ENCODE measurements around the gene KCNH2. TPM values are rescaled to one million over a fixed set of nuclear protein-coding genes. Genes with fewer than 3 reads are reported as not detected.

The KCNH2 gene
- total RNA-seq, 1 donor from 2014 or later, result 1.9 TPM

GRCh38 chr7:150954986-150955518 is 23.1 kb downstream of the KCNH2 start:
- H3K4me3 ChIP-seq (ENCODE audit: low read depth, low read length), result no peak overlapping the region
- TF ChIP-seq CTCF (conservative IDR thresholded peaks at IDR 0.05; ENCODE audit: low read depth, low read length), result no peak
- DNase-seq (ENCODE audit: low read depth), result no peak

- no peak overlapping the region for H3K4me3 ChIP-seq (ENCODE audit: low read depth, low read length)
- no peak for DNase-seq (ENCODE audit: low read depth)
- no peak for TF ChIP-seq CTCF (conservative IDR thresholded peaks at IDR 0.05; ENCODE audit: low read depth, low read length)
Observed at GRCh38 chr7:150954201-150954985, 23.7 kb downstream of the KCNH2 start.

DNA sequence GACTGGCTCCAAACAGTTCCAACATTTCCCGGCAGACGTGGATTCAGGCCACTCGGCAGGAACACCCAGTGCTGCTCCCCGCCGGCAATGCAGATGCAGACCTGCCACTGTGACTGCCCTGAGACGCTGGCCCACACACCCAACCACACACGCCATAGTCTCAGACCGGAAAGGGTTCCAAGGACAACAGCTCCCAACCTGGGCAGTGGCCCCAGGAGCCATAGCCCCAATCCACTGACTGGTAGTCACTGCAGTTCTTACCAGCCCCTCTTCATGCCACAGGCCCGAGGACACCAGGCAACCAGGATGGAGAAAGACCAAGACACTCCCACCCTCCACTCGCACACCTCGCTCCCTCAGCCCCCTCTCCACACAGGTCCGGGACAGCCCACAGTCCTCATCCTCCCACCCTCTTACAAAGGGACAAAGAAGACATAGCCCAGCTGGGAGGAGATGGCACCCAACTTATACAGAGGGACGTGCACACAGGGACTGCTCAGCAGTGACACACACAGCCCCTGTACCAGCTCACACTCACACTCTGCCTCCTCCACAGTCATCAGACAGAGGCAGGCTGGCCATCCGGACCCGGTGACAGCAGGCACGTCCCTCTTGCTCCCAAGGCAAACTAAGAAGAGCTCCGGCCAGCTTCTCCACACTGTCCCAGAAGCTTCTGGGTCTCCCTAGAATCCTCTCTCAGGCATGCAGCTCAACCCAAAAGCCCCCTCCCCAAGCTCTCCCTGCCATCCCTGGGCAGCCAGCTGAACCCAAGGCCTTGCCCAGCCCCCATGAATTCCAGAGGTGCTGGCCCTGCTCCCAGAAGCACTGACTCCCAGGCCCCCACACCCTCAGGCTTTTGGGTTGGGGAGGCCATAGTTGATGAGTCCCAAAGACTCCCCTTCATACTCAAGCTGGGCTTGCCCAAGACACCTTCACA is 24.8 kb downstream of the KCNH2 start:
- no peak overlapping the region for H3K4me3 ChIP-seq (ENCODE audit: low read depth, low read length)
- no peak for DNase-seq (ENCODE audit: low read depth)
- no peak for TF ChIP-seq CTCF (conservative IDR thresholded peaks at IDR 0.05; ENCODE audit: low read depth, low read length)

- no peak overlapping the region for H3K4me3 ChIP-seq (ENCODE audit: low read depth, low read length)
- no peak for TF ChIP-seq CTCF (conservative IDR thresholded peaks at IDR 0.05; ENCODE audit: low read depth, low read length)
- no peak for DNase-seq (ENCODE audit: low read depth)
Observed at GRCh38 chr7:150952331-150953050, 25.6 kb downstream of the KCNH2 start.

- no peak for TF ChIP-seq CTCF (conservative IDR thresholded peaks at IDR 0.05; ENCODE audit: low read depth, low read length)
- no peak for DNase-seq (ENCODE audit: low read depth)
Observed at GRCh38 chr7:150951521-150951920, 26.6 kb downstream of the KCNH2 start.

GRCh38 chr7:150951181-150951520 is 27.0 kb downstream of the KCNH2 start:
- DNase-seq (ENCODE audit: low read depth), result no peak
- no peak for TF ChIP-seq CTCF (conservative IDR thresholded peaks at IDR 0.05; ENCODE audit: low read depth, low read length)
- H3K4me3 ChIP-seq (ENCODE audit: low read depth, low read length), result no peak overlapping the region

More at GRCh38 chr7:150951521-150951920, 26.6 kb downstream of the KCNH2 start:
- no peak overlapping the region for H3K4me3 ChIP-seq (ENCODE audit: low read depth, low read length)
